Neural progenitor cell (in vitro differentiated cells): ENCODE measurements around the gene DNASE1L3. TPM values are rescaled to one million over a fixed set of nuclear protein-coding genes. Genes with fewer than 3 reads are reported as not detected.

Source experiments
- DNase-seq: peaks from one replicate; pipeline ENCODE4 v3.0.0-alpha.2; 2016; ENCODE audit warnings: low spot score
- H2AFZ ChIP-seq: fragments of 200-600 bp; sonication (generic); replicated peaks from 2 replicates; pipeline ENCODE4 v1.6.1; 2016; ENCODE audit warnings: antibody characterized with exemption
- H3F3A ChIP-seq: fragments of 200-600 bp; sonication (generic); 2 replicates; pipeline ENCODE4 v1.6.1; 2016; ENCODE audit warnings: antibody characterized with exemption, low read depth
- H3K27ac ChIP-seq: fragments of 200-600 bp; sonication (generic); 2 replicates; pipeline ENCODE4 v1.5.1; 2016; ENCODE audit warnings: mild to moderate bottlenecking
- H3K27me3 ChIP-seq: fragments of 200-600 bp; sonication (generic); 2 replicates; pipeline ENCODE4 v1.6.1; 2016; ENCODE audit warnings: mild to moderate bottlenecking, moderate library complexity
- H3K36me3 ChIP-seq: fragments of 200-600 bp; sonication (generic); 2 replicates; pipeline ENCODE4 v1.5.1; 2016
- H3K4me1 ChIP-seq: fragments of 200-600 bp; sonication (generic); 2 replicates; pipeline ENCODE4 v1.6.1; 2016; ENCODE audit warnings: mixed run types
- H3K4me2 ChIP-seq: fragments of 200-600 bp; sonication (generic); 2 replicates; pipeline ENCODE4 v1.6.1; 2016
- H3K4me3 ChIP-seq: fragments of 200-600 bp; sonication (generic); 2 replicates; pipeline ENCODE4 v1.5.1; 2016
- H3K79me2 ChIP-seq: fragments of 200-600 bp; sonication (generic); 2 replicates; pipeline ENCODE4 v1.6.1; 2016; ENCODE audit warnings: low read depth
- H3K9ac ChIP-seq: fragments of 200-600 bp; sonication (generic); 2 replicates; pipeline ENCODE4 v1.6.1; 2016
- H3K9me3 ChIP-seq: fragments of 200-600 bp; sonication (generic); 2 replicates; pipeline ENCODE4 v1.5.1; 2016; ENCODE audit warnings: low read depth
- H4K20me1 ChIP-seq: fragments of 200-600 bp; sonication (generic); 2 replicates; pipeline ENCODE4 v1.6.1; 2016; ENCODE audit warnings: low read depth
- H3K27ac Mint-ChIP-seq: 3 replicates; pipeline ENCODE4 v1.8.0; 2021; ENCODE audit warnings: mixed read lengths
- H3K27me3 Mint-ChIP-seq: 2 replicates; pipeline ENCODE4 v1.8.0; 2022; ENCODE audit warnings: low read depth, mild to moderate bottlenecking, inconsistent platforms, moderate library complexity, mixed read lengths; ENCODE audit not compliant: insufficient read depth
- H3K36me3 Mint-ChIP-seq: 3 replicates; pipeline ENCODE4 v1.8.0; 2021; ENCODE audit warnings: mixed read lengths
- H3K4me1 Mint-ChIP-seq: 3 replicates; pipeline ENCODE4 v1.8.0; 2021; ENCODE audit warnings: mixed read lengths
- H3K4me3 Mint-ChIP-seq: 3 replicates; pipeline ENCODE4 v1.8.0; 2021; ENCODE audit warnings: mild to moderate bottlenecking, moderate library complexity, mixed read lengths
- H3K9me3 Mint-ChIP-seq: 3 replicates; pipeline ENCODE4 v1.8.0; 2020; ENCODE audit warnings: mixed read lengths
- EZH2 ChIP-seq: fragments of 200-600 bp; sonication (generic); IDR thresholded peaks from 2 replicates; pipeline ENCODE4 v1.6.1; 2017; ENCODE audit warnings: antibody characterized with exemption, mild to moderate bottlenecking, moderate library complexity
- EZH2phosphoT487 ChIP-seq: fragments of 200-600 bp; sonication (generic); IDR thresholded peaks from 2 replicates; pipeline ENCODE4 v1.6.1; 2017; ENCODE audit warnings: antibody characterized with exemption
- total RNA-seq: library from RNA; depleted of rRNA; stranded (reverse); fragments of >200 nt; gene quantifications from 2 replicates; pipeline ENCODE4 v1.2.3, GENCODE V29; 2015; ENCODE audit warnings: low replicate concordance
- TF ChIP-seq, protein P1 (sequence below): fragments of 200-600 bp; sonication (generic); IDR thresholded peaks from 2 replicates; pipeline ENCODE4 v1.5.1; 2017; ENCODE audit warnings: antibody characterized with exemption, mild to moderate bottlenecking

The DNASE1L3 gene
- total RNA-seq, 1 donor from 2014 or later: not detected

DNA sequence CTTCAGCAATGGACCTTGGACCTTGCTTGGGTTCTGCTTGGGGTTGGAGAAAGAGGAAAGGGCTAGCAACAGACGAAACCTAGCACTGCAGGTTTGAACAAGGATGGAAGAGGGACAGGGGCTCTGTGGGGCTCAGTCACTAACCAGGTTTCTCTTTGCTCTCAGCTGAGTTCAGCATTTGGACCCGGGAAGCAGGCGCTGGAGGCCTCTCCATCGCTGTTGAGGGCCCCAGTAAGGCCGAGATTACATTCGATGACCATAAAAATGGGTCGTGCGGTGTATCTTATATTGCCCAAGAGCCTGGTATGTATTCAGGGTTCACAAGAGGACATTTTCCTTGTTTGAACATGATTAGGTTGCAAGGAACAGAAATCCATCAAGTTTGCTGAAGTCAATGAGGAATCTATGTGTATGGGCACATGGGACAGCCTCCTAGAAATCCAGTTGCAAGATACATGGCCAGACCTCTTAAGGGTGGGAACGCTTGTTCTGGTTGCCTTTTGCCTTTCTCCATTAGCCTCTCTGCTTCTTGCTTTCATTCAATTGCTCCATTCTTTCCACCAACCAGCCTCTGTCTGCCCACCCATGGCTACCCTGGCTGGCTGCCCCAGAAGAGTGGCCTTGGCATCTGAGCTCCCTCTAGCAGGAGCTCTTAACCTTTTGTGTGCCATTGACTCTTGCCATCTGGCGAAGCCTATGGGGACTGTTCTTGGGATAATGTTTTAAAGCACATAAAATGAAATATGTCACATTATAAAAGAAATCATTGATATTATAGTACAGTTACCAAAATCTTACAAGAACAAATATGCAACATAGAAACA is 55.9 kb downstream of the DNASE1L3 start:
- Histone ChIP-seq H2AFZ (no peak overlapping the region), H3K36me3 (no peaks in the 10 kb centered on the region), H3K79me2 (no peaks in the 10 kb centered on the region), H4K20me1 (no peaks in the 10 kb centered on the region), H3K4me3 (no peak overlapping the region), H3K9ac (no peak overlapping the region), H3K27ac (no peak overlapping the region), H3K4me1 (peaks cover 5% of the 10 kb centered on the region), H3K9me3 (no peaks in the 10 kb centered on the region), H3K27me3 (no peaks in the 10 kb centered on the region), H3K4me2 (no peak overlapping the region), H3F3A (no peaks in the 10 kb centered on the region)
- peaks cover 3% of the 10 kb centered on the region for H3K27me3 Mint-ChIP-seq
- H3K4me1 Mint-ChIP-seq: peaks cover 23% of the 10 kb centered on the region
- TF ChIP-seq EZH2: no peak
- TF ChIP-seq, protein P1, sequence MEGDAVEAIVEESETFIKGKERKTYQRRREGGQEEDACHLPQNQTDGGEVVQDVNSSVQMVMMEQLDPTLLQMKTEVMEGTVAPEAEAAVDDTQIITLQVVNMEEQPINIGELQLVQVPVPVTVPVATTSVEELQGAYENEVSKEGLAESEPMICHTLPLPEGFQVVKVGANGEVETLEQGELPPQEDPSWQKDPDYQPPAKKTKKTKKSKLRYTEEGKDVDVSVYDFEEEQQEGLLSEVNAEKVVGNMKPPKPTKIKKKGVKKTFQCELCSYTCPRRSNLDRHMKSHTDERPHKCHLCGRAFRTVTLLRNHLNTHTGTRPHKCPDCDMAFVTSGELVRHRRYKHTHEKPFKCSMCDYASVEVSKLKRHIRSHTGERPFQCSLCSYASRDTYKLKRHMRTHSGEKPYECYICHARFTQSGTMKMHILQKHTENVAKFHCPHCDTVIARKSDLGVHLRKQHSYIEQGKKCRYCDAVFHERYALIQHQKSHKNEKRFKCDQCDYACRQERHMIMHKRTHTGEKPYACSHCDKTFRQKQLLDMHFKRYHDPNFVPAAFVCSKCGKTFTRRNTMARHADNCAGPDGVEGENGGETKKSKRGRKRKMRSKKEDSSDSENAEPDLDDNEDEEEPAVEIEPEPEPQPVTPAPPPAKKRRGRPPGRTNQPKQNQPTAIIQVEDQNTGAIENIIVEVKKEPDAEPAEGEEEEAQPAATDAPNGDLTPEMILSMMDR: no peak
- TF ChIP-seq EZH2phosphoT487: no peak
- H3K4me3 Mint-ChIP-seq: no peak overlapping the region
- no peaks in the 10 kb centered on the region for H3K9me3 Mint-ChIP-seq
- no peak overlapping the region for H3K27ac Mint-ChIP-seq
- H3K36me3 Mint-ChIP-seq: peaks cover 13% of the 10 kb centered on the region
- no peak for DNase-seq

DNA sequence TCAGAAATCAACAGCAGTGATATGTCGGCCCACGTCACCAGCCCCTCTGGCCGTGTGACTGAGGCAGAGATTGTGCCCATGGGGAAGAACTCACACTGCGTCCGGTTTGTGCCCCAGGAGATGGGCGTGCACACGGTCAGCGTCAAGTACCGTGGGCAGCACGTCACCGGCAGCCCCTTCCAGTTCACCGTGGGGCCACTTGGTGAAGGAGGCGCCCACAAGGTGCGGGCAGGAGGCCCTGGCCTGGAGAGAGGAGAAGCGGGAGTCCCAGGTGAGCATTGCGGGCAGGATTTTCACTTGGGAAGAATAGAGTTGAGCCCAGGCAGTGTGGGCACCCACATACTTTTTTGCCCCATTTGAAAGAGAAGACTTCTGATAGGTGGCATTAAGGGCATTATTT is 57.4 kb downstream of the DNASE1L3 start:
- Mint-ChIP-seq H3K36me3 (peaks cover 28% of the 10 kb centered on the region), H3K9me3 (no peaks in the 10 kb centered on the region), H3K4me1 (peaks cover 18% of the 10 kb centered on the region), H3K27me3 (peaks cover 5% of the 10 kb centered on the region), H3K27ac (no peak overlapping the region), H3K4me3 (no peak overlapping the region)
- no peak overlapping the region for H2AFZ ChIP-seq
- H3K9me3 ChIP-seq: no peaks in the 10 kb centered on the region
- no peaks in the 10 kb centered on the region for H4K20me1 ChIP-seq
- DNase-seq: no peak
- H3K27ac ChIP-seq: no peak overlapping the region
- H3K9ac ChIP-seq: no peak overlapping the region
- no peak overlapping the region for H3K4me3 ChIP-seq
- no peaks in the 10 kb centered on the region for H3F3A ChIP-seq
- H3K79me2 ChIP-seq: no peaks in the 10 kb centered on the region
- H3K36me3 ChIP-seq: no peaks in the 10 kb centered on the region
- no peaks in the 10 kb centered on the region for H3K27me3 ChIP-seq
- no peak overlapping the region for H3K4me2 ChIP-seq
- TF ChIP-seq EZH2 (no peak), EZH2phosphoT487 (no peak)
- TF ChIP-seq, protein P1: no peak
- peaks cover 5% of the 10 kb centered on the region for H3K4me1 ChIP-seq

DNA sequence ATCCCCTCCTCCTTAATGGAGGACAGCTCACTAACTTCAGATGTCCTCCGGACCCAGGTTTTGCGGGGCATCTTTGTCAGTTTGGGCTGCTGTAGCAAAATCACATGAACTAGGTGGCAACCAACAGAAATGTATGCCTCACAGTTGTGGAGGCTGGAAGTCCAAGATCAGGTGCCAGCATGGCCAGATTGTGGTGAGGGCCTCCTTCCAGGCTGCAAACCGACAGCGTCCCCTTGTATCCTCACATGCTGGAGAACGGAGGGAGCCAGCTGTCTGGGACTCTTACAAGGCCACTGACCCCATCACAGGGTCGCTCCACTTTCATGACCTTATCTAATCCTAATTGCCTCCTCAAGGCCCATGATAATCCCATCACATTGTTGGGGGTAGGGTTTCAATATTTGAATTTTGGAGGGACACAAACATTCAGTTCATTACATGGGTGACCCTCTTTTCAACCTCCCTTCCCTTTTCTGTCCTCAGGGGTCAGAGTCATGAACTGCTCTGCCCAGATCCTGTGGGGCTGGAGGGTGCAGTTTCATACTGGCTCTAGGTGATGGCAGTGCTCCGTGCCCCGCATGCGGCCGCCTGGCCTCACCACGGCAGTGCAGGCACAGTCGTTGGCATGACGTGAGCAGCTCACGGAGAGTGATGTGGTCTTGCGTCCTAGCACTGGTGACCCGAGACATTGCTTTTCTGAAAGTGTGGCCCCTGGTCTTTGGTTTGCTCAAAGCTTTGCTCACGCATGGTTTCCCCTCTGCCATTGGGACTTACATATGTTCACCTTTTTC is 58.4 kb downstream of the DNASE1L3 start:
- peaks cover 8% of the 10 kb centered on the region for H3K4me1 Mint-ChIP-seq
- no peak overlapping the region for H3K27ac Mint-ChIP-seq
- H3K36me3 Mint-ChIP-seq: peaks cover 32% of the 10 kb centered on the region
- no peaks in the 10 kb centered on the region for H3K9me3 ChIP-seq
- no peaks in the 10 kb centered on the region for H3K9me3 Mint-ChIP-seq
- no peak for DNase-seq
- H3K36me3 ChIP-seq: no peaks in the 10 kb centered on the region
- H3K4me1 ChIP-seq: peaks cover 3% of the 10 kb centered on the region
- no peak overlapping the region for H3K4me2 ChIP-seq
- no peaks in the 10 kb centered on the region for H4K20me1 ChIP-seq
- no peak overlapping the region for H3K4me3 Mint-ChIP-seq
- no peak overlapping the region for H3K9ac ChIP-seq
- H3K79me2 ChIP-seq: no peaks in the 10 kb centered on the region
- no peak overlapping the region for H2AFZ ChIP-seq
- H3K27me3 Mint-ChIP-seq: peaks cover 5% of the 10 kb centered on the region
- H3K27ac ChIP-seq: no peak overlapping the region
- no peaks in the 10 kb centered on the region for H3K27me3 ChIP-seq
- TF ChIP-seq EZH2 (no peak), EZH2phosphoT487 (no peak)
- TF ChIP-seq, protein P1: no peak
- H3F3A ChIP-seq: no peaks in the 10 kb centered on the region
- H3K4me3 ChIP-seq: no peak overlapping the region
